GM20000 (cell line): ENCODE results near the gene BTBD9.
A peak's percentile ranks its signal among the peaks of the same experiment; 100 is the strongest.

Source experiments
- DNase-seq: peaks from one replicate; pipeline ENCODE4 v3.0.0; 2012; ENCODE audit warnings: low spot score
- CTCF ChIP-seq: IDR thresholded peaks from 2 replicates; pipeline ENCODE4 v1.5.1; 2012; ENCODE audit warnings: mild to moderate bottlenecking, control low read depth; ENCODE audit errors: extremely low read depth, missing control alignments

BTBD9 gene

GRCh38 chr6:38554014-38554413, 85.7 kb downstream of the BTBD9 start:
- no peak for TF ChIP-seq CTCF
- no peak for DNase-seq

- DNase-seq: peak; percentile 70
- TF ChIP-seq CTCF: no peak
Observed at GRCh38 chr6:38552121-38552520, 87.6 kb downstream of the BTBD9 start.

GRCh38 chr6:38549795-38550194, 89.9 kb downstream of the BTBD9 start:
- DNase-seq: no peak

GRCh38 chr6:38549180-38549579, 90.5 kb downstream of the BTBD9 start:
- TF ChIP-seq CTCF: no peak
- no peak for DNase-seq

More at GRCh38 chr6:38549795-38550194, 89.9 kb downstream of the BTBD9 start:
- TF ChIP-seq CTCF: no peak

- no peak for DNase-seq
- no peak for TF ChIP-seq CTCF
Observed at GRCh38 chr6:38543022-38543421, 96.7 kb downstream of the BTBD9 start.

GRCh38 chr6:38542031-38542430, 97.7 kb downstream of the BTBD9 start:
- no peak for DNase-seq
- TF ChIP-seq CTCF: no peak

DNA sequence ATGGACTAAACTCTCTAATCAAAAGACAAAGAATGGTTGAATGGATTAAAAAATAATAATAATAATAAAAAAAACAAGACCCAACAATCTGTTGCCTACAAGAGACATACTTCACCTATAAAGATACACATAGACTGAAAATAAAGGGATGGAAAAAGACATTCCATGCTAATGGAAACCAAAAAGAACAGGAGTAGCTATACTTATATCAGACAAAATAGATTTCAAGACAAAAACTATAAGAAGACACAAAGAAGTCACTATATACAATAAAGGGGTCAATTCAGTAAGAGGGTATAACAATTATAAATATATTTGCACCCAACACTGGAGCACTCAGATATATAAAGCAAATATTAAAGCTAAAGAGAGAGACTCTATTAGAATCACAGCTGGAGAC, 106.7 kb downstream of the BTBD9 start:
- no peak for DNase-seq
- TF ChIP-seq CTCF: no peak
